VCaP (cell line): ENCODE results near the gene CHST15.

ENCODE experiments used
- H3K27ac ChIP-seq: fragments of 450-650 bp; 2 replicates; pipeline ENCODE4 v1.5.1; 2017
- TF ChIP-seq, protein P1 (sequence below): fragments of 450-650 bp; conservative IDR thresholded peaks from 2 replicates; pipeline ENCODE4 v1.5.1; 2017; ENCODE audit warnings: mild to moderate bottlenecking, moderate library complexity

Gene CHST15

DNA sequence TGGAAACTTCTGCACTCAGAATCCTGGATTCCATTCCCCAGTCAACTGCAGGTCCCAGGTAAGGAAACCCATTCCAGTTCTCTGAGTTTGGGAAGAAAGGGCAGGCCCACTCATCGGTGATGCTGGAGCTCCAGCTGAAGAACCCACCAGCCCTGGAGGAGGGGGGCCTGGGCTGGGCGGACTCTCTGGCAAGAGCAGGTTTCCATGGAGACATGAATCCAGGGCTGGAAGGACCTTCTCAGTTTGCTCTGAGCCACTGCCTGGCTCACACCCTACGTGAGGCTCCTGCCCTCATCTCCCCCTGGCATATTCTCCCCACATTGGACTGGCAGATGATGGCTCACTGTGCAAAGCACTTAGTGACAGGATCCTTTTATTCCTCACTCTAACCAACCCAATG, 128.4 kb downstream of the CHST15 start:
- TF ChIP-seq, protein P1, sequence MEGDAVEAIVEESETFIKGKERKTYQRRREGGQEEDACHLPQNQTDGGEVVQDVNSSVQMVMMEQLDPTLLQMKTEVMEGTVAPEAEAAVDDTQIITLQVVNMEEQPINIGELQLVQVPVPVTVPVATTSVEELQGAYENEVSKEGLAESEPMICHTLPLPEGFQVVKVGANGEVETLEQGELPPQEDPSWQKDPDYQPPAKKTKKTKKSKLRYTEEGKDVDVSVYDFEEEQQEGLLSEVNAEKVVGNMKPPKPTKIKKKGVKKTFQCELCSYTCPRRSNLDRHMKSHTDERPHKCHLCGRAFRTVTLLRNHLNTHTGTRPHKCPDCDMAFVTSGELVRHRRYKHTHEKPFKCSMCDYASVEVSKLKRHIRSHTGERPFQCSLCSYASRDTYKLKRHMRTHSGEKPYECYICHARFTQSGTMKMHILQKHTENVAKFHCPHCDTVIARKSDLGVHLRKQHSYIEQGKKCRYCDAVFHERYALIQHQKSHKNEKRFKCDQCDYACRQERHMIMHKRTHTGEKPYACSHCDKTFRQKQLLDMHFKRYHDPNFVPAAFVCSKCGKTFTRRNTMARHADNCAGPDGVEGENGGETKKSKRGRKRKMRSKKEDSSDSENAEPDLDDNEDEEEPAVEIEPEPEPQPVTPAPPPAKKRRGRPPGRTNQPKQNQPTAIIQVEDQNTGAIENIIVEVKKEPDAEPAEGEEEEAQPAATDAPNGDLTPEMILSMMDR: no peak

DNA sequence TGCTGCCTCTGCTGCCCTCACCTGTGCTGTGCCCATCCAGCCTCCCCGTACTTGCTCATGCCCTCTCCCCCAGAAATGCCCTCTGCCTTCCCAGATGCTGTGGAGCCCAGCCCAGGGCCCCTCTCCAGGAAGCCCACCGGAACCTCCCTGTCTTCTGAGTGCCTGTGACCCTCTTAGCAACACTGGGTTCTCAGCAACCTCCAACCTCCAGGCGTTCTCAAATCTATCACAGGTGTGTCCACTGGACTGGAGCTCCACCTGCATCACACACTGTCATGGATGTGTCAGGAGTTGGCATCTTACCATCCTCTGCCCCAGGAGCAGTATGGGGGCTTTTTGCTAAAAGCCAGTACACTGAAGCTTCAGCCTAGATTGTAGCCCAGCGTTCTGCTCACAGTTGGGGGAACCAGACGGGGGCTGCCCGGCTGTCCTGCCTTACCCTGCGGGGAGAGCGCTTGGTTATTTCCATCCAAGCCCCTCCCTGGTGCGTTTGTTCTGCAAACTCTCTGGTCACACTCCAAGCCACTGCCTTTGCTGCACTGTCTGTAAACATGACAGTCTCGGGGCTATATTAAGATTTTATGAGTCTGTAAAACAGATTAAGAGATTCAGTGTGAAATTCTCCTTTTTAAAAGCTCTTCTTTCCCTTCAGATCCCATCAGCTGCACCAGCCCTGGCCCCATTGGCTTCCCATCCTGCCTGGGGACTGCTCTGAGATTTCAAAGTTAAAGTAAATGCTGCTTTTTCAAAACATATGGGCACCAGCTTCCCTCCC, 130.5 kb downstream of the CHST15 start:
- no peak overlapping the region for H3K27ac ChIP-seq
- TF ChIP-seq, protein P1: no peak

More for the DNA sequence above, 128.4 kb downstream of the CHST15 start:
- no peak overlapping the region for H3K27ac ChIP-seq

DNA sequence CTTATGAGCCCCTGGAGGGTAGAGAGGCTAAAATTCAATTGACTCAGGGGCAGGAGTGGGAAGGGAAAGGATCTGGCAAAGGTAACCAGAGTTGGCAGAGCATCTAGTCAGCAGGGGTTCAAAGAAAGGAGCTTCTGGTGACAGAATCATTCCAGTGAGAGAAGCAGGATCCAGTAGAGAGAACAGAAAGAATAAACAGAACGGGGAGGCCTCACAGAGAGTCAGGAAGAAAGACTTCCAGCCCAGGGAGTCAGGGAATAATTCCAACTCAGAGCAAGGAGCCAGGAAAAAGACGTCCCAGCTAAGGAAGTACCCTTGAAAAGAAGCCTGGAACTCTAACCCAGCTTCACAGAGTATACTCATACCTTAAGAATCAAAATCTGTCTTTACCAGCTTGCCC, 135.2 kb downstream of the CHST15 start:
- no peak overlapping the region for H3K27ac ChIP-seq
- TF ChIP-seq, protein P1: no peak
